ENCODE results near the gene MARS1. TPM values are rescaled to one million over a fixed set of nuclear protein-coding genes. Genes with fewer than 3 reads are reported as not detected.

Gene MARS1
- total RNA-seq, 2 experiments from 2014 or later: 203 to 204 TPM

GRCh38 chr12:57487055-57487596 is 742 bp upstream of the MARS1 start:
- DNase-seq: peak in 1 of 14 experiments; percentile 44
- no peaks in the 10 kb centered on the region for H3K9me3 ChIP-seq (ENCODE audit: control insufficient read depth in 1 of 2, insufficient read depth in 1 of 2, low read length in 2 of 2)
- Mint-ChIP-seq H3K4me3 (peak overlapping the region; percentile 98), H3K27me3 (no peaks in the 10 kb centered on the region), H3K9me3 (no peaks in the 10 kb centered on the region), H3K36me3 (ENCODE audit: low read depth) (peaks cover 53% of the 10 kb centered on the region), H3K4me1 (ENCODE audit: low read depth) (peaks cover 37% of the 10 kb centered on the region), H3K27ac (peak overlapping the region; percentile 90)
- no peak for ATAC-seq (ENCODE audit: poor library complexity)
- peak overlapping the region in 1 of 2 donors; percentile 29 for H3K27ac ChIP-seq (ENCODE audit: low read depth in 1 of 2, low read length in 2 of 2)
- intact Hi-C loops (cut with DNase I, micrococcal nuclease): loop anchor here (2.0 to 5.0 kb wide), 2 partner anchors 60 kb away; partner anchors contain the start of gene DCTN2 (in 2 of the 2)
- CTCF ChIA-PET: interaction anchor here (2.9 kb wide), 1 partner anchor 10 kb away, joined by 12 read pairs; no protein-coding TSS in a partner anchor
- no peak overlapping the region for H3K4me3 ChIP-seq (ENCODE audit: low read length)
- peaks cover 33% of the 10 kb centered on the region for H3K36me3 ChIP-seq (ENCODE audit: insufficient read depth, low read length)
- TF ChIP-seq, protein P1, sequence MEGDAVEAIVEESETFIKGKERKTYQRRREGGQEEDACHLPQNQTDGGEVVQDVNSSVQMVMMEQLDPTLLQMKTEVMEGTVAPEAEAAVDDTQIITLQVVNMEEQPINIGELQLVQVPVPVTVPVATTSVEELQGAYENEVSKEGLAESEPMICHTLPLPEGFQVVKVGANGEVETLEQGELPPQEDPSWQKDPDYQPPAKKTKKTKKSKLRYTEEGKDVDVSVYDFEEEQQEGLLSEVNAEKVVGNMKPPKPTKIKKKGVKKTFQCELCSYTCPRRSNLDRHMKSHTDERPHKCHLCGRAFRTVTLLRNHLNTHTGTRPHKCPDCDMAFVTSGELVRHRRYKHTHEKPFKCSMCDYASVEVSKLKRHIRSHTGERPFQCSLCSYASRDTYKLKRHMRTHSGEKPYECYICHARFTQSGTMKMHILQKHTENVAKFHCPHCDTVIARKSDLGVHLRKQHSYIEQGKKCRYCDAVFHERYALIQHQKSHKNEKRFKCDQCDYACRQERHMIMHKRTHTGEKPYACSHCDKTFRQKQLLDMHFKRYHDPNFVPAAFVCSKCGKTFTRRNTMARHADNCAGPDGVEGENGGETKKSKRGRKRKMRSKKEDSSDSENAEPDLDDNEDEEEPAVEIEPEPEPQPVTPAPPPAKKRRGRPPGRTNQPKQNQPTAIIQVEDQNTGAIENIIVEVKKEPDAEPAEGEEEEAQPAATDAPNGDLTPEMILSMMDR (IDR thresholded peaks at IDR 0.05): no peak
- POLR2A ChIA-PET: interaction anchor here (1.0 to 2.5 kb wide), 5 partner anchors 8 to 33 kb away, joined by 6 to 15 read pairs (median 7); partner anchors contain the start of genes ARHGAP9 and DDIT3
- H3K4me1 ChIP-seq (ENCODE audit: insufficient read depth, low read length): peaks cover 26% of the 10 kb centered on the region
- H3K27me3 ChIP-seq (ENCODE audit: control insufficient read depth in 1 of 2, insufficient read depth in 2 of 2, low read length in 2 of 2): no peaks in the 10 kb centered on the region

- DNase-seq: no peak
- H3K27me3 ChIP-seq (ENCODE audit: control insufficient read depth in 1 of 2, insufficient read depth in 2 of 2, low read length in 2 of 2): no peaks in the 10 kb centered on the region
- CTCF ChIA-PET: interaction anchor here (1.4 kb wide), 1 partner anchor 30 kb away, joined by 5 read pairs; the partner anchor contains the start of gene GLI1
- H3K4me3 ChIP-seq (ENCODE audit: low read length): peak overlapping the region; percentile 98
- H3K36me3 Mint-ChIP-seq (ENCODE audit: low read depth): peaks cover 57% of the 10 kb centered on the region
- POLR2A ChIA-PET: interaction anchor here (1.4 to 2.5 kb wide), 3 partner anchors 11 to 32 kb away, joined by 3 to 15 read pairs (median 10); partner anchors contain the start of gene DDIT3
- TF ChIP-seq, protein P1 (IDR thresholded peaks at IDR 0.05): no peak
- H3K4me3 Mint-ChIP-seq: peak overlapping the region; percentile 98
- no peaks in the 10 kb centered on the region for H3K9me3 Mint-ChIP-seq
- no peak for ATAC-seq (ENCODE audit: poor library complexity)
- H3K27ac Mint-ChIP-seq: peak overlapping the region; percentile 90
- H3K27ac ChIP-seq (ENCODE audit: low read depth in 1 of 2, low read length in 2 of 2): peak overlapping the region; percentile 80 to 86
- peaks cover 35% of the 10 kb centered on the region for H3K4me1 Mint-ChIP-seq (ENCODE audit: low read depth)
- H3K36me3 ChIP-seq (ENCODE audit: insufficient read depth, low read length): peaks cover 40% of the 10 kb centered on the region
- peaks cover 26% of the 10 kb centered on the region for H3K4me1 ChIP-seq (ENCODE audit: insufficient read depth, low read length)
- intact Hi-C loops (cut with DNase I, micrococcal nuclease): loop anchor here in 1 of 2 experiments (1.0 to 5.0 kb wide), 2 partner anchors 31 to 59 kb away; partner anchors contain the start of gene DCTN2
- H3K27me3 Mint-ChIP-seq: no peaks in the 10 kb centered on the region
- no peaks in the 10 kb centered on the region for H3K9me3 ChIP-seq (ENCODE audit: control insufficient read depth in 1 of 2, insufficient read depth in 1 of 2, low read length in 2 of 2)
Measured at GRCh38 chr12:57488402-57489156, 711 bp downstream of the MARS1 start.

GRCh38 chr12:57489157-57489641 is 1.3 kb downstream of the MARS1 start:
- H3K9me3 ChIP-seq (ENCODE audit: control insufficient read depth in 1 of 2, insufficient read depth in 1 of 2, low read length in 2 of 2): no peaks in the 10 kb centered on the region
- no peak for DNase-seq
- ChIA-PET CTCF (interaction anchor here (1.4 to 1.6 kb wide), 2 partner anchors 30 kb away, joined by 3 to 5 read pairs; partner anchors contain the start of gene GLI1), POLR2A (interaction anchor here (1.4 to 2.5 kb wide), 3 partner anchors 9 to 31 kb away, joined by 3 to 10 read pairs (median 7); partner anchors contain the start of genes ARHGAP9 and DDIT3)
- ATAC-seq (ENCODE audit: poor library complexity): no peak
- no peaks in the 10 kb centered on the region for H3K27me3 Mint-ChIP-seq
- H3K9me3 Mint-ChIP-seq: no peaks in the 10 kb centered on the region
- peak overlapping the region; percentile 90 for H3K27ac Mint-ChIP-seq
- TF ChIP-seq, protein P1 (IDR thresholded peaks at IDR 0.05): no peak
- H3K4me3 ChIP-seq (ENCODE audit: low read length): peak overlapping the region; percentile 98
- H3K4me1 Mint-ChIP-seq (ENCODE audit: low read depth): peaks cover 35% of the 10 kb centered on the region
- no peaks in the 10 kb centered on the region for H3K27me3 ChIP-seq (ENCODE audit: control insufficient read depth in 1 of 2, insufficient read depth in 2 of 2, low read length in 2 of 2)
- H3K27ac ChIP-seq (ENCODE audit: low read depth in 1 of 2, low read length in 2 of 2): peak overlapping the region; percentile 24 to 80
- H3K36me3 Mint-ChIP-seq (ENCODE audit: low read depth): peaks cover 57% of the 10 kb centered on the region
- H3K4me1 ChIP-seq (ENCODE audit: insufficient read depth, low read length): peaks cover 26% of the 10 kb centered on the region
- peak overlapping the region; percentile 98 for H3K4me3 Mint-ChIP-seq
- H3K36me3 ChIP-seq (ENCODE audit: insufficient read depth, low read length): peaks cover 40% of the 10 kb centered on the region
- intact Hi-C loops (cut with DNase I, micrococcal nuclease): loop anchor here in 1 of 2 experiments (1.0 to 5.0 kb wide), 2 partner anchors 30 to 58 kb away; partner anchors contain the start of gene DCTN2
